ENCODE data around the gene ZNHIT2.

GRCh38 chr11:65134952-65135632 is 17.6 kb upstream of the ZNHIT2 start:
- TF ChIP-seq, protein P1, sequence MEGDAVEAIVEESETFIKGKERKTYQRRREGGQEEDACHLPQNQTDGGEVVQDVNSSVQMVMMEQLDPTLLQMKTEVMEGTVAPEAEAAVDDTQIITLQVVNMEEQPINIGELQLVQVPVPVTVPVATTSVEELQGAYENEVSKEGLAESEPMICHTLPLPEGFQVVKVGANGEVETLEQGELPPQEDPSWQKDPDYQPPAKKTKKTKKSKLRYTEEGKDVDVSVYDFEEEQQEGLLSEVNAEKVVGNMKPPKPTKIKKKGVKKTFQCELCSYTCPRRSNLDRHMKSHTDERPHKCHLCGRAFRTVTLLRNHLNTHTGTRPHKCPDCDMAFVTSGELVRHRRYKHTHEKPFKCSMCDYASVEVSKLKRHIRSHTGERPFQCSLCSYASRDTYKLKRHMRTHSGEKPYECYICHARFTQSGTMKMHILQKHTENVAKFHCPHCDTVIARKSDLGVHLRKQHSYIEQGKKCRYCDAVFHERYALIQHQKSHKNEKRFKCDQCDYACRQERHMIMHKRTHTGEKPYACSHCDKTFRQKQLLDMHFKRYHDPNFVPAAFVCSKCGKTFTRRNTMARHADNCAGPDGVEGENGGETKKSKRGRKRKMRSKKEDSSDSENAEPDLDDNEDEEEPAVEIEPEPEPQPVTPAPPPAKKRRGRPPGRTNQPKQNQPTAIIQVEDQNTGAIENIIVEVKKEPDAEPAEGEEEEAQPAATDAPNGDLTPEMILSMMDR (optimal IDR thresholded peaks at IDR 0.05 in 1 of 3, IDR thresholded peaks at IDR 0.05 in 1 of 3, conservative IDR thresholded peaks at IDR 0.05 in 1 of 3; ENCODE audit: extremely low read depth in 1 of 3, insufficient read depth in 2 of 3, low read length in 3 of 3), result no peak
- no peak for TF ChIP-seq EZH2 (IDR thresholded peaks at IDR 0.05; ENCODE audit: low read length)
